HG03432 (cell line): ENCODE results near the gene KMT2D.

Source experiments
- ATAC-seq: cut with Tn5 transposase; IDR thresholded peaks from one replicate; pipeline ENCODE4 v1.9.1; 2021; ENCODE audit warnings: mild to moderate bottlenecking, moderate library complexity; ENCODE audit not compliant: unreplicated experiment

Gene KMT2D, protein sequence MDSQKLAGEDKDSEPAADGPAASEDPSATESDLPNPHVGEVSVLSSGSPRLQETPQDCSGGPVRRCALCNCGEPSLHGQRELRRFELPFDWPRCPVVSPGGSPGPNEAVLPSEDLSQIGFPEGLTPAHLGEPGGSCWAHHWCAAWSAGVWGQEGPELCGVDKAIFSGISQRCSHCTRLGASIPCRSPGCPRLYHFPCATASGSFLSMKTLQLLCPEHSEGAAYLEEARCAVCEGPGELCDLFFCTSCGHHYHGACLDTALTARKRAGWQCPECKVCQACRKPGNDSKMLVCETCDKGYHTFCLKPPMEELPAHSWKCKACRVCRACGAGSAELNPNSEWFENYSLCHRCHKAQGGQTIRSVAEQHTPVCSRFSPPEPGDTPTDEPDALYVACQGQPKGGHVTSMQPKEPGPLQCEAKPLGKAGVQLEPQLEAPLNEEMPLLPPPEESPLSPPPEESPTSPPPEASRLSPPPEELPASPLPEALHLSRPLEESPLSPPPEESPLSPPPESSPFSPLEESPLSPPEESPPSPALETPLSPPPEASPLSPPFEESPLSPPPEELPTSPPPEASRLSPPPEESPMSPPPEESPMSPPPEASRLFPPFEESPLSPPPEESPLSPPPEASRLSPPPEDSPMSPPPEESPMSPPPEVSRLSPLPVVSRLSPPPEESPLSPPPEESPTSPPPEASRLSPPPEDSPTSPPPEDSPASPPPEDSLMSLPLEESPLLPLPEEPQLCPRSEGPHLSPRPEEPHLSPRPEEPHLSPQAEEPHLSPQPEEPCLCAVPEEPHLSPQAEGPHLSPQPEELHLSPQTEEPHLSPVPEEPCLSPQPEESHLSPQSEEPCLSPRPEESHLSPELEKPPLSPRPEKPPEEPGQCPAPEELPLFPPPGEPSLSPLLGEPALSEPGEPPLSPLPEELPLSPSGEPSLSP (N-terminal part only)

GRCh38 chr12:49060237-49061156, at the start of gene KMT2D:
Gene KMT2D, minus strand, starts transcription at chr12:49060794. Its CDS starts 5,470 bp downstream, at chr12:49055324.
- peak; percentile 65 for ATAC-seq

- peak; percentile 12 for ATAC-seq
These were observed 49.3 kb upstream of the KMT2D start for GRCh38 chr12:49109641-49110463.

- no peak for ATAC-seq
These were observed 48.4 kb upstream of the KMT2D start for GRCh38 chr12:49108958-49109404.

- no peak for ATAC-seq
These were observed 45.0 kb upstream of the KMT2D start for GRCh38 chr12:49105504-49106084.

DNA sequence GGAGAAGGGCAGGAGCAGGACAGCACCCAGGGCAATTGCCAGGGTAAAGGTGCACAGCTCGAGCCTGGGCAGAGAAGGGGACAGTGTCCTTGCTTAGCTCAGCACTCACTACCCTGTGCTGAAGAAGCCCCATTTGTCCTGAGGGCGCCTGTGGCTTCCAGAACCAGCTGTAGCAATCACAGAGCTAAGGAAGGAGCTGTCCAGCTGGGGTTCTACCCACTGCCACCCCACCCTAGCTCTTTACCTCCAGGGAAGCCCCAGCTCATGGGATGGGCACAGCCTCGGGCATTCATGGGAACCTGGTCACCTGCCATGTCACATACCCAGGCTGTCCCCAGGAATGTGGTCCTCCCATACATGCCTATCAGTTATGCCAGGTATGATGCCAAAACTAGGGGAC, 44.2 kb upstream of the KMT2D start:
- no peak for ATAC-seq

DNA sequence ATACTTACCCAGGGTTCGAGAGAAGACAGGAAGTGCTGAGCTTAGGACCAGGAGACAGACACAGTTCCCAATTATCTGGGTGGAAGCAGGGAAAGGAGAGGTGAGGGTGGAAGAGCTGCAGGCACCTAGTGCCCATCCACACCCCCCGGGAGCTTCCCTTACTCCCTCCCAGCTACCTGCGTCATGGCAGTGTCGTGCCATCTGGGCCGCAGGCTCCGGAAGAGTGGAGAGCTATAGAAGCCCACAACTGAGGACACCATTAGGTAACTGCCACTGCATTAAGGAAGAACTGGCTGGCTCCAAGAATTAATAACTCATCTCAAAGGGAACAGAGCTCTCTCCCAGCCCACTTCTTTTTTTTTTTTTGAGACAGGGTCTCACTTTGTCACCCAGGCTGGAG, 39.8 kb upstream of the KMT2D start:
- ATAC-seq = no peak

DNA sequence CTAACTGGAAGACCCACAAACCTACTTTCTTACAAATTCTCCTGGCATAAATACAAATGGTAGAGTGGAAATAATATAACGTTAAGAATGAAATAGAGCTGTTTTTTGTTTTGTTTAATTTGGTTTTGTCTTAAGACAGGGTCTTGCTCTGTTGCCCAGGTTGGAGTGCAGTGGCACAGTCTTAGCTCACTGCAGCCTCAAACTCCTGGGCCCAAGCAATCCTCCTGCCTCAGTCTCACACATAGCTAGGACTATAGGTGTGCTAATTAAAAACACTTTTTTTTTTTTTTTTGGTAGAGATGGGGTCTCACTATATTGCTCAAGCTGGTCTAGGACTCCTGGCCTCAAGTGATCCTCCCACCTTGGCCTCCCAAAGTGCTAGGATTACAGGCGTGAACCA, 38.1 kb upstream of the KMT2D start:
- ATAC-seq = no peak

DNA sequence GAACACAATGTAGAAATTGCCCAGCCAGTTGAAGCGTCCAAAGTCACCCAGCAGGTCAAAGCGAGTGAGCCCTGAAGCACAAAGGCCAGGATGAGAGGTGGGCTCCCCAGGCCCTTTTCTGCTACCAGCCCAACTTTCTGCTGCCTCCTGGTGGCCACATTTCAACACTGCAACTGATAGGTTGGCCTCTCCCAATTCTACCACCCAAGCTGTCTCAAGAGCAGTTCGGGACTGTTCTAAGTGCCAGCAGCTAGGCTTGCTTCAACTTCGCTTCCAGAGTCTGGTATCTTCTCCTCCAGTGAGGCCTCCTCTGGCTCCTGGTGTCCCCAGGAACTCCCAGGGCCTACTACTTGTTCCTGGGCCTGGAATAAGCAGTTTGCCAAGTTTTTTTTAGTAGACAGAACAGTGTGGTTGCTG, 37.4 kb upstream of the KMT2D start:
- no peak for ATAC-seq

DNA sequence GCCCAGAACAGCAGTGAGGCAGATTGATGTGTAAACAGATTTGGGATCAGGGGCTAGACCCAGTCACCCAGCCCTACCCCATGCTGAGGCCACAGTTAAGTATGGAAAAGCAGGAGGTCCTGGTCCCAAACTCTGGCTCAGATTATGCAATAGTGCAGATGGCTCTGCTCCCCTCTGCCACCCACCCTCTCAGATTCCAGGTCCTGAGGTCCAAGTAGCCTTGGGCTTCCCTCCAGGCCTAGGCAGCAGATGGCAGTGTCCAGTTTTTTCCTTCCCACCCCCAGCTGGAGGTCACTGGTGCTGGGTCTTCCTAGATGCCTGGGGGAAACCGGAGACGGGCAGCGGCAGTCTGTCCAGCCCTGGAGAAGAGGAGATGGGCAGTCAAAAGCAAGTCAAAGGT, 36.8 kb upstream of the KMT2D start:
- ATAC-seq = no peak

DNA sequence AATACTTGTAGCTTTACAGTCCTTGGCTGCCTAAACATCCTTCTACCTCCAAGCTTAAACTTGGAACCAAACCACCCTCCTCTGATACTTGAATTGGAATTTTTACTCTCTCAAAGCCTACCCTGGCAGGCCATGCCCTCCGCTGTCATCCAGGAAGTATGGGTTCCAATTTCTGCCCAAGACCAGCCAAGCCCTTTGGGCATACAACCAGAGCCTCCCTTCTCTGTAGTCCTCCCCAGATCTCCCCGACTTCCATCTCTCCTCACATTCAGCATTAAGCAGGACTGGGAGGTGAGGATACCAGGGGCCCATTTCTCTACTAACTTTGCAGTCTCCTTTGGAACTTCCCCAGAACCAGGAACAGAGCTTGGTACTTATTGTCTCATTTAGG, 34.4 kb upstream of the KMT2D start:
- ATAC-seq = no peak

- no peak for ATAC-seq
These were observed 33.8 kb upstream of the KMT2D start, which contains the start of gene DHH for GRCh38 chr12:49094160-49094974. Gene DHH, minus strand, starts transcription at chr12:49094801. Its CDS starts 289 bp downstream, at chr12:49094512.

DNA sequence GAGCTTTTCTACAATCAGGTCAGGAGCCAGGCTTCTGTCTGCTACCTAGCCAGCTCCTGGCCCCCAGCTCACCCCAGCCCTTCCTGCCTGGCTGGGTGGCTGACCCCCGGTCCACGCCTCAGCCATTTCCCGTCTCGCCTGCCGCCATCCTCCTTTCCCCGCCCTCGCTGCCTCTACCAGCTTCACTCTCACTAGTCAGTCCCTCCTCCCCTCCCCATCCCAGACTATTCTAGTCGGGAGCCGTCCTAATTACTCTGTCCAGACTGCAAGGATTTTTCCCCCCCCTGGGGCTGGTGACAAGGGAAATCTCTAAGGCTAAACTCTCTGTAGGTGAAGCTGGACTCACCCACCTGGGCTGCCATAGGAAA, 33.2 kb upstream of the KMT2D start:
- ATAC-seq = no peak

- ATAC-seq = no peak
These were observed 32.3 kb upstream of the KMT2D start for GRCh38 chr12:49092816-49093406.

GRCh38 chr12:49092086-49092815, 31.7 kb upstream of the KMT2D start:
- no peak for ATAC-seq

- no peak for ATAC-seq
These were observed 31.2 kb upstream of the KMT2D start for GRCh38 chr12:49091836-49092085.

GRCh38 chr12:49091056-49091835, 30.7 kb upstream of the KMT2D start:
- no peak for ATAC-seq
